Keratinocyte (primary cell): Measurements from ENCODE around the gene POU3F1.

ENCODE experiments used
- EZH2 ChIP-seq: IDR thresholded peaks from one replicate; pipeline ENCODE4 v1.6.1; 2012; ENCODE audit warnings: inconsistent platforms, mild to moderate bottlenecking, low read length, moderate library complexity
- TF ChIP-seq, protein P1 (sequence below), 3 experiments: IDR thresholded peaks in 1 of 3; conservative IDR thresholded peaks in 1 of 3; optimal IDR thresholded peaks in 1 of 3; 2 replicates in 2 of 3; 3 replicates in 1 of 3; pipeline versions ENCODE3 to v1.5.1; 2011; ENCODE audit warnings: low read length in 3 of 3, mild to moderate bottlenecking in 3 of 3, moderate library complexity in 2 of 3, control low read depth in 1 of 3, inconsistent platforms in 1 of 3; ENCODE audit not compliant: insufficient read depth in 2 of 3; ENCODE audit errors: extremely low read depth in 1 of 3

DNA sequence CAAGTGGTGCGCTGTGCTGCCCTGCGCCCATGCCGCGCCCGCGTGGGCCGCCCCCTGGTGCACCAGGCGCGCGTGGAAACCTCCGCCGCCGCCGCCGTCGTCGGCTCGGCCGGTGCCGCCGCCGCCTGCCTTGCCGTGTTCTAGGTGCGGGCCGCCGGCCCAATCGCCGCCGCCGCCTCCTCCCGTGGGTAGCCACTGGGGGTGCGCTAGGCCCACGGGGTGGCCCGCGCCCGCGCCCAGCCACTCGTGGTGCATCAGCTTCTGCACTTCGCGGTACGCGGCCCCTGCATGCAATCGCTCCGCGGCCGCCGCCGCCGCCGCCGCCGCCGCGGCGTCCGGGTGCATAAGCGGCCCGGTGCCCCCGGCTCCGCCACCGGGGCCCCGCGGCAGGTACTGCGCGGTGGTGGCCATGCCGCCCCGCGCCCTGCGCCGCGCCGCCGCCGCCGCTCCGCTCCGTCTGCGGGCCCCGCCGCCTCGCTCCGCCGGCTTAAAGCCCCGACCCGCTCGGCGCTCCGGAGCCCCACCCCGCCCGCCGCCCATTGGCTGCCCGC is at the start of gene POU3F1:
- TF ChIP-seq, protein P1, sequence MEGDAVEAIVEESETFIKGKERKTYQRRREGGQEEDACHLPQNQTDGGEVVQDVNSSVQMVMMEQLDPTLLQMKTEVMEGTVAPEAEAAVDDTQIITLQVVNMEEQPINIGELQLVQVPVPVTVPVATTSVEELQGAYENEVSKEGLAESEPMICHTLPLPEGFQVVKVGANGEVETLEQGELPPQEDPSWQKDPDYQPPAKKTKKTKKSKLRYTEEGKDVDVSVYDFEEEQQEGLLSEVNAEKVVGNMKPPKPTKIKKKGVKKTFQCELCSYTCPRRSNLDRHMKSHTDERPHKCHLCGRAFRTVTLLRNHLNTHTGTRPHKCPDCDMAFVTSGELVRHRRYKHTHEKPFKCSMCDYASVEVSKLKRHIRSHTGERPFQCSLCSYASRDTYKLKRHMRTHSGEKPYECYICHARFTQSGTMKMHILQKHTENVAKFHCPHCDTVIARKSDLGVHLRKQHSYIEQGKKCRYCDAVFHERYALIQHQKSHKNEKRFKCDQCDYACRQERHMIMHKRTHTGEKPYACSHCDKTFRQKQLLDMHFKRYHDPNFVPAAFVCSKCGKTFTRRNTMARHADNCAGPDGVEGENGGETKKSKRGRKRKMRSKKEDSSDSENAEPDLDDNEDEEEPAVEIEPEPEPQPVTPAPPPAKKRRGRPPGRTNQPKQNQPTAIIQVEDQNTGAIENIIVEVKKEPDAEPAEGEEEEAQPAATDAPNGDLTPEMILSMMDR (optimal IDR thresholded peaks at IDR 0.05 in 1 of 3, IDR thresholded peaks at IDR 0.05 in 1 of 3, conservative IDR thresholded peaks at IDR 0.05 in 1 of 3; ENCODE audit: extremely low read depth in 1 of 3, insufficient read depth in 2 of 3, low read length in 3 of 3), result no peak
- no peak for TF ChIP-seq EZH2
